OCI-LY1 (cell line): ENCODE measurements around the gene MMP12.

Experiments used
- EZH2 ChIP-seq: fragments of 200-600 bp; sonication (generic), shearing (Covaris generic); IDR thresholded peaks from 2 replicates; pipeline ENCODE4 v1.8.0; 2017; ENCODE audit warnings: borderline replicate concordance, mixed run types, mild to moderate bottlenecking, antibody characterized with exemption, low read length, moderate library complexity, mixed read lengths
- TF ChIP-seq, protein P1 (sequence below): fragments of 200-600 bp; sonication (generic), shearing (Covaris generic); IDR thresholded peaks from 2 replicates; pipeline ENCODE4 v1.5.1; 2017; ENCODE audit warnings: mild to moderate bottlenecking, antibody characterized with exemption, low read length, moderate library complexity, mixed read lengths

DNA sequence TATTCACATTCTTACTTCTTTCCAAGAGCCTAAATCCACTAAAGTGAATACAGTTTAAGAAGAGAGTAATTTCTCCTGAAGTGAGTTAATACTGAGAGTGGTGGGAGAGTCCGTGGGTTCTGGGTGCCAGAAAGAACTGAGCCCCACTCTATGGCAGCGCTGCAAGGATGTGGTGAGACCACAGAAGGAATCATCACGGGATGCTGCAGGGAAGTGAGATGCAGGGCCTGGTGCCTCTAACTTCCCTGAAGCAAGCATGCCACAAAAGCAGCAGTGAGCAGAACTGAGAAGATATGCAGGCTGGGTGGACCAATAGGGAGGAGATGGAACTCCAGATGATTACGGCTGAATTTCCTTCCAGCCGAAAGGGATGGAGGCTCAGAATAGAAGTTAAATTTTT is 5.0 kb upstream of the MMP12 start:
- TF ChIP-seq, protein P1, sequence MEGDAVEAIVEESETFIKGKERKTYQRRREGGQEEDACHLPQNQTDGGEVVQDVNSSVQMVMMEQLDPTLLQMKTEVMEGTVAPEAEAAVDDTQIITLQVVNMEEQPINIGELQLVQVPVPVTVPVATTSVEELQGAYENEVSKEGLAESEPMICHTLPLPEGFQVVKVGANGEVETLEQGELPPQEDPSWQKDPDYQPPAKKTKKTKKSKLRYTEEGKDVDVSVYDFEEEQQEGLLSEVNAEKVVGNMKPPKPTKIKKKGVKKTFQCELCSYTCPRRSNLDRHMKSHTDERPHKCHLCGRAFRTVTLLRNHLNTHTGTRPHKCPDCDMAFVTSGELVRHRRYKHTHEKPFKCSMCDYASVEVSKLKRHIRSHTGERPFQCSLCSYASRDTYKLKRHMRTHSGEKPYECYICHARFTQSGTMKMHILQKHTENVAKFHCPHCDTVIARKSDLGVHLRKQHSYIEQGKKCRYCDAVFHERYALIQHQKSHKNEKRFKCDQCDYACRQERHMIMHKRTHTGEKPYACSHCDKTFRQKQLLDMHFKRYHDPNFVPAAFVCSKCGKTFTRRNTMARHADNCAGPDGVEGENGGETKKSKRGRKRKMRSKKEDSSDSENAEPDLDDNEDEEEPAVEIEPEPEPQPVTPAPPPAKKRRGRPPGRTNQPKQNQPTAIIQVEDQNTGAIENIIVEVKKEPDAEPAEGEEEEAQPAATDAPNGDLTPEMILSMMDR, result no peak
- TF ChIP-seq EZH2, result no peak
